HEK293 (cell line): ENCODE data around the gene ABR.

Experiments used
- MEIS1 ChIP-seq: sonication (generic); formaldehyde crosslinking; IDR thresholded peaks from 2 replicates; pipeline ENCODE4 v1.8.1; 2022; ENCODE audit warnings: missing genetic modification reagents, mild to moderate bottlenecking, borderline replicate concordance
- SALL2 ChIP-seq: fragments of 450-650 bp; formaldehyde crosslinking; IDR thresholded peaks from 2 replicates; pipeline ENCODE4 v1.5.0; 2017; ENCODE audit warnings: missing biosample characterization, mild to moderate bottlenecking, missing genetic modification characterization, borderline replicate concordance
- ZBTB8A ChIP-seq: fragments of 450-650 bp; formaldehyde crosslinking; IDR thresholded peaks from 2 replicates; pipeline ENCODE4 v1.5.1; 2016; ENCODE audit warnings: missing biosample characterization, missing genetic modification characterization
- ZNF121 ChIP-seq: fragments of 450-650 bp; formaldehyde crosslinking; IDR thresholded peaks from 2 replicates; pipeline ENCODE4 v1.5.1; 2016; ENCODE audit warnings: missing biosample characterization, missing genetic modification characterization
- ZNF274 ChIP-seq, 2 experiments: fragments of 200-500 bp in 1 of 2; fragments of 450-650 bp in 1 of 2; sonication (Bioruptor generic) in 1 of 2; formaldehyde crosslinking in 1 of 2; IDR thresholded peaks; 2 replicates each; pipeline versions ENCODE4 v1.5.1 to v1.6.1; 2014 to 2016; ENCODE audit warnings: borderline replicate concordance in 1 of 2, inconsistent platforms in 1 of 2, low read length in 1 of 2, missing biosample characterization in 1 of 2, missing genetic modification characterization in 1 of 2
- ZNF366 ChIP-seq: fragments of 450-650 bp; formaldehyde crosslinking; conservative IDR thresholded peaks from 2 replicates; pipeline ENCODE4 v1.5.1; 2016; ENCODE audit warnings: missing biosample characterization, missing genetic modification characterization
- ZNF558 ChIP-seq: fragments of 450-650 bp; formaldehyde crosslinking; IDR thresholded peaks from 2 replicates; pipeline ENCODE4 v1.5.1; 2016; ENCODE audit warnings: missing biosample characterization, missing genetic modification characterization
- ZNF785 ChIP-seq: fragments of 450-650 bp; formaldehyde crosslinking; IDR thresholded peaks from 2 replicates; pipeline ENCODE4 v1.5.1; 2016; ENCODE audit warnings: missing biosample characterization, missing genetic modification characterization
- ZNF791 ChIP-seq: fragments of 450-650 bp; formaldehyde crosslinking; IDR thresholded peaks from 2 replicates; pipeline ENCODE4 v1.5.1; 2016; ENCODE audit warnings: missing biosample characterization, missing genetic modification characterization
- TF ChIP-seq, protein P1 (sequence below): fragments of 450-650 bp; formaldehyde crosslinking; IDR thresholded peaks from 2 replicates; pipeline ENCODE4 v1.5.1; 2016; ENCODE audit warnings: missing biosample characterization, missing genetic modification characterization
- TF ChIP-seq, protein P2 (sequence below): fragments of 450-650 bp; formaldehyde crosslinking; IDR thresholded peaks from 2 replicates; pipeline ENCODE4 v1.5.1; 2016; ENCODE audit warnings: missing biosample characterization, missing genetic modification characterization

DNA sequence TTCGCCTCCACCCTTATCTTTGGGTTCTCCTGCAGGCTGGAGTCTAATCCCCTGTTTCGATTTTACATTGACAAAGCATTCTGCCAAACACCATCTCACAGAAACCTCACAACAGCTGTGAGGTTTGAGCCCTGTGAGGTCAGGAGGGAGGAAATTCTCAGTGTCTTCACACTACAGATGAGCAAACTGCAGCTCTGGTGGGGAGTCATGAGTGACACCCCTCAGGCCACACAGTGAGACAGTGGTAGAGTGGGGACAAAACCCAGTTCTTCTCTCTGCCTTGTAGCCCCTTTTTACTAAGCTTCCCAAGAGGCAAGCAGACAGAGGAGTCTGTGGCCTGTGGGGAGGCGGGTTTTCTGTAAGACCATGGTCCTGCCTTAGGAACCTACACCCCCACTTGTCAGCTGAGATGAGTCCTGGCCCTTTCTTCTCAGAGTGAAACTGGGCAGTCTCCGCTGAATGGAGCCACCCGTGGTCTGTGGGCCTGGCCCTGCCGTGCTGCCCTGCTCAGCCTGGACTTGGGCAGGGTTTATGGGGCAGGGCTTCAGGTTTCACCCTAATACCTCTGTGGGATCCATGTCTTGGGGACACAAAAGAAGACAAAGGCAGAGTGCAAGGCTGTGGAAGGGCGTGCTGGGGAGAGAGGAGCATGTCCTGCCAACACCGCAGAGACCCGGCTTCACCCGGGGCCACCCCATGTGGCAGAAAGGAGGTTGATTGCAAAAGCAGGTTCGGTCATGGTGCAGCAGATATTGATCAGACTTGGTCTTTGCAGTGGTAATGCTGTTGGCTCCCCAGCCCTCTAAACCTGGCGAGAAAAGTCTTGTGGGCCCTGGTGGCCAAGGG lies 59.0 kb downstream of the ABR start:
- TF ChIP-seq, protein P1, sequence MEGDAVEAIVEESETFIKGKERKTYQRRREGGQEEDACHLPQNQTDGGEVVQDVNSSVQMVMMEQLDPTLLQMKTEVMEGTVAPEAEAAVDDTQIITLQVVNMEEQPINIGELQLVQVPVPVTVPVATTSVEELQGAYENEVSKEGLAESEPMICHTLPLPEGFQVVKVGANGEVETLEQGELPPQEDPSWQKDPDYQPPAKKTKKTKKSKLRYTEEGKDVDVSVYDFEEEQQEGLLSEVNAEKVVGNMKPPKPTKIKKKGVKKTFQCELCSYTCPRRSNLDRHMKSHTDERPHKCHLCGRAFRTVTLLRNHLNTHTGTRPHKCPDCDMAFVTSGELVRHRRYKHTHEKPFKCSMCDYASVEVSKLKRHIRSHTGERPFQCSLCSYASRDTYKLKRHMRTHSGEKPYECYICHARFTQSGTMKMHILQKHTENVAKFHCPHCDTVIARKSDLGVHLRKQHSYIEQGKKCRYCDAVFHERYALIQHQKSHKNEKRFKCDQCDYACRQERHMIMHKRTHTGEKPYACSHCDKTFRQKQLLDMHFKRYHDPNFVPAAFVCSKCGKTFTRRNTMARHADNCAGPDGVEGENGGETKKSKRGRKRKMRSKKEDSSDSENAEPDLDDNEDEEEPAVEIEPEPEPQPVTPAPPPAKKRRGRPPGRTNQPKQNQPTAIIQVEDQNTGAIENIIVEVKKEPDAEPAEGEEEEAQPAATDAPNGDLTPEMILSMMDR (tag by site-specific recombination) = no peak
- TF ChIP-seq SALL2 (tag by site-specific recombination) = no peak
- TF ChIP-seq ZBTB8A = no peak
- TF ChIP-seq MEIS1 = no peak
- TF ChIP-seq, protein P2, sequence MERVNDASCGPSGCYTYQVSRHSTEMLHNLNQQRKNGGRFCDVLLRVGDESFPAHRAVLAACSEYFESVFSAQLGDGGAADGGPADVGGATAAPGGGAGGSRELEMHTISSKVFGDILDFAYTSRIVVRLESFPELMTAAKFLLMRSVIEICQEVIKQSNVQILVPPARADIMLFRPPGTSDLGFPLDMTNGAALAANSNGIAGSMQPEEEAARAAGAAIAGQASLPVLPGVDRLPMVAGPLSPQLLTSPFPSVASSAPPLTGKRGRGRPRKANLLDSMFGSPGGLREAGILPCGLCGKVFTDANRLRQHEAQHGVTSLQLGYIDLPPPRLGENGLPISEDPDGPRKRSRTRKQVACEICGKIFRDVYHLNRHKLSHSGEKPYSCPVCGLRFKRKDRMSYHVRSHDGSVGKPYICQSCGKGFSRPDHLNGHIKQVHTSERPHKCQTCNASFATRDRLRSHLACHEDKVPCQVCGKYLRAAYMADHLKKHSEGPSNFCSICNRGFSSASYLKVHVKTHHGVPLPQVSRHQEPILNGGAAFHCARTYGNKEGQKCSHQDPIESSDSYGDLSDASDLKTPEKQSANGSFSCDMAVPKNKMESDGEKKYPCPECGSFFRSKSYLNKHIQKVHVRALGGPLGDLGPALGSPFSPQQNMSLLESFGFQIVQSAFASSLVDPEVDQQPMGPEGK (tag by site-specific recombination) = no peak
- no peak for TF ChIP-seq ZNF366 (tag by site-specific recombination)
- TF ChIP-seq ZNF785 = no peak
- TF ChIP-seq ZNF274 (IDR thresholded peaks at IDR 0.05; ENCODE audit: low read length) = no peak
- TF ChIP-seq ZNF274 (tag by site-specific recombination; IDR thresholded peaks at IDR 0.05; ENCODE audit: borderline replicate concordance) = no peak
- TF ChIP-seq ZNF558 (tag by site-specific recombination) = no peak
- TF ChIP-seq ZNF121 = no peak
- no peak for TF ChIP-seq ZNF791
